ENCODE results near the gene KAZN. TPM values are rescaled to one million over a fixed set of nuclear protein-coding genes. Genes with fewer than 3 reads are reported as not detected.

KAZN gene
- total RNA-seq, 1 donor, result 3.9 TPM

DNA sequence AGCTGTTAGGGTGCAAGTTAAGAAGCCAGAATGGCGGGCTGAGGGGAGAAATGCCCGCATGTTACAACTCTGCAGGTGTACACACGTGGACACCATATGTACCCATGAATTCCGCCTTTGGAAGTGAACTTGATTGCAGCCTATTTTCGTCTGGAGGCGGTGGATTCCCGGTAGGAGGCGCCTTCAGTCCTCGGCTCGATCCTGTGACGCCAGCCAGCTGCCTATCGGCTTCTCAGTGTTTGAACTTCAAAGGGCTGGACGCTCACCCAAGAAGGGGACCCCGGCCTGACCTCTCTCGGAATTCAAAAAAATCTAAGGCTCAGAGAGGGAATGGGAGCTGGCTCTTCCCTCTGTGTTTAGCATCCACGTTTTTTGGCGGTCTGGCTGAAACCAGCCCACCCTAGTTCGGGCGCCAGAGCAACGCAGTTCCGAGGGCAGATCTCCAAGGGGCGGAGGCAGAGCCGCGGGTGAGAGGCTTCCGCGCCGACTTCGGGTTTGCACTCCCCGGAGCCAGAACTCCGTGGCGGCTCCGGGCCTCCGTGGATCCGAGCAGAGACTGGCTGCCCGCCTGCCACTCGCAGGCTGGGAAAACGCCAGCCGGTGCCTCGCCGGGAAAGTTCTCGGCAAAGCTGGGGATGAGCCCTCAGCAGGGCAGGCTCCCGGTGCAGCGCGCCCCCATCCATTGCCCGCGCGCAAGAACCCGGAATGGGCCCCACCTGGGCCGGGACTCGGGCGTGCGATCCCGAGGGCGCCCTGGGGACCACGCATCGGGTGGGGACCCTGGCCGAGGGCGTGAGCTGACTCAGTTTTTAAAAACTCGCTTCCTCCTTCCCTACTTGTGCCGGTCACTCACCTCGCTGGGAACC lies 554.1 kb downstream of the KAZN start:
- H3K4me3 ChIP-seq (ENCODE audit: low read depth, low read length), result peak overlapping the region; percentile 64
- TF ChIP-seq, protein P1, sequence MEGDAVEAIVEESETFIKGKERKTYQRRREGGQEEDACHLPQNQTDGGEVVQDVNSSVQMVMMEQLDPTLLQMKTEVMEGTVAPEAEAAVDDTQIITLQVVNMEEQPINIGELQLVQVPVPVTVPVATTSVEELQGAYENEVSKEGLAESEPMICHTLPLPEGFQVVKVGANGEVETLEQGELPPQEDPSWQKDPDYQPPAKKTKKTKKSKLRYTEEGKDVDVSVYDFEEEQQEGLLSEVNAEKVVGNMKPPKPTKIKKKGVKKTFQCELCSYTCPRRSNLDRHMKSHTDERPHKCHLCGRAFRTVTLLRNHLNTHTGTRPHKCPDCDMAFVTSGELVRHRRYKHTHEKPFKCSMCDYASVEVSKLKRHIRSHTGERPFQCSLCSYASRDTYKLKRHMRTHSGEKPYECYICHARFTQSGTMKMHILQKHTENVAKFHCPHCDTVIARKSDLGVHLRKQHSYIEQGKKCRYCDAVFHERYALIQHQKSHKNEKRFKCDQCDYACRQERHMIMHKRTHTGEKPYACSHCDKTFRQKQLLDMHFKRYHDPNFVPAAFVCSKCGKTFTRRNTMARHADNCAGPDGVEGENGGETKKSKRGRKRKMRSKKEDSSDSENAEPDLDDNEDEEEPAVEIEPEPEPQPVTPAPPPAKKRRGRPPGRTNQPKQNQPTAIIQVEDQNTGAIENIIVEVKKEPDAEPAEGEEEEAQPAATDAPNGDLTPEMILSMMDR (IDR thresholded peaks at IDR 0.05; ENCODE audit: insufficient read depth, low read length), result peak; percentile 65

DNA sequence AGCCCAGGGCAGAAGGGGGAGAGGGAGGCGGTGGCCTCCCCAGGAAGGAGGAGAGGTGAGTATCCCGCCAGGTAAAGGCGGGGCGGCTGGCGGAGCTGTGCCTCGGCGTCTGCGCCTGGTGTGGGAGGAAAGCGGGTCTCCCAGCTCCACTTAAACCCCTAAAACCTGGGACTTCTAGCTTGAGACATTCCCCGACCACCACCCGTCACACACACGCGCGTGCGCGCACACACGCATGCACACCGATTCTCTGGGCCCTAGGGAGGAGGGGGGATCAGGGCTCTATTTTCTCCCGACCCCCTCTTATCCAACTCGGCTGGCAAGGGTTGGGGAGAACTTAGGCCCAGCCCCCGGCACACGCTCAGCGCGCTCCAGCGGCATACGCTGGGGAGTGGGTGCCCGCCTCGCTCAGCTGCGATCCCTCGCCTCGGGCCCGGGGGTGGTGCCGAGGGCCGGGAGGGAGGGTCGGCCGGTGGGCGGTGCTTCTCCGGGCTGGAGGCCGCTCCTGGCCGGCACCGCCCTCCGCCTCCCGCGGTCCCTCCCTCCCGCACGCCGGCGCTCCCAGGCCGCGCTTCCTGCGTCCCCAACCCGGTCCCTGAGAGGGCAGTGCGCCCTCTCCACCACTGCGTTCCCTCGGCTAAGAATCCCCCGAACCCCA lies 554.8 kb downstream of the KAZN start, which contains the start of gene TMEM51:
Gene TMEM51, plus strand, starts transcription at position 564 of the 658 bp plus-strand sequence. CDS start 61,341 bp downstream, outside the sequence.
- TF ChIP-seq, protein P1 (IDR thresholded peaks at IDR 0.05; ENCODE audit: insufficient read depth, low read length), result no peak
- peak within 1 kb of the TSS; percentile 64 for H3K4me3 ChIP-seq (ENCODE audit: low read depth, low read length)
- DNase-seq (ENCODE audit: low read depth), result no peak

More for the DNA sequence above, 554.1 kb downstream of the KAZN start:
- DNase-seq (ENCODE audit: low read depth), result peak; percentile 88

DNA sequence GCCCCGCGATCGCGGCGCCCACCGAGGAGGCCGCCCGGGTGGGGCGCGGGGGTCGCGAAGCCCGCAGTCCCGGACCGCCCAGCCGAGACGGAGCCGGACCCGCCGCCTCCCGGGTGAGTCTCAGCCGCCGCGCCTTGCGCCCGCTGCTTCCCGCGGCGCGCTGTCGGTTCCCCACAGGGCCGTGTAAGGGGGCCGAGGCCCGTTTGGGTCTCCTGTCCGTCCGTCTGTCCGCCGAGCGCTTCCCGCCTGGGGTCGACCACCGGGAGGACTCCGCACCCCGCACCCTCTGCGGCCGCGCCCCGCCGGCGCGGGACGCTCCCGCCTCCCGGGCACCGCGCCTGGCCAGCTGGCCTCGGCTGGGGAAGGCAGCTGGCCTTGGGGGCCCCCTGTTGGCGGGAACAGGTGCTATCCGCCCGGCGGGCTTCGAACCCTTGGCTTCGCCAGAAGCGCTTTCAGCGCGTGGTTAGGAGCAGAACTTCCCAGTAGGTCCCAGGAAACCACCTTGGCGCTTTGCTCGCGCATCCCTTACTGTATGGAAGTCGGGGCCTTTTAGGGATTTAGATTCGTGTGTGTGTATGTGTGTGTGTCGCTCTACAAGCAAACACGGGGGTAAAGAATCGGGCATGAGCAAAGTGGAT lies 555.5 kb downstream of the KAZN start:
- H3K4me3 ChIP-seq (ENCODE audit: low read depth, low read length), result peak overlapping the region; percentile 64
- TF ChIP-seq, protein P1 (IDR thresholded peaks at IDR 0.05; ENCODE audit: insufficient read depth, low read length), result peak; percentile 65
- peak; percentile 43 for DNase-seq (ENCODE audit: low read depth)

DNA sequence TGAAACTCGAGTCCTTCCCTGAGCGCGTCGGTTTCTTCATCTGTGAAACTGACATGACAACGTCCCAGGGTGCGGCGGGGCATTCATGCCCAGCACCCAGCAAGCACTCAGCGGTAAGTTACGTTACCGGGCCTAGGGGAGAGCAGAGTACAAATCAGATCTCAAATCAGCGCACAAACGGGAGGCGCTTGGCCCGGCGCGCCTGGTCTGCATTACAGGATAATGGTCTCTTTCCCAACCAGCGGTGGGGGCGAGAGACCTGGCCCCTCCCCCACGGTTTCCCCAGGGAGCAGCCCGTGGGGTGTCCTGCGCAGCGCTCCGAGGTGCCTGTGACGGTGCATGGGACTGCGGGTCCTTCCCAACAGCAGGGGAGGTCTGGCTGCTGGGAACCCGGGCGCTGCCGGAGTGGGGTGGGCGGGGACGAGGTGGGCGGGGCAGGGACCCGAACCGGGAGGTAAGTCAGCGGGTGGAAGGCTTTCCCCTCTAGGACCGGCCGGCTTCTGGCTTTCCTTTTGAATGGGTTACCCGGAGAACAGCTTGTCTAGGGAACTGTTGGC lies 556.1 kb downstream of the KAZN start:
- H3K4me3 ChIP-seq (ENCODE audit: low read depth, low read length), result peak overlapping the region; percentile 64
- TF ChIP-seq, protein P1 (IDR thresholded peaks at IDR 0.05; ENCODE audit: insufficient read depth, low read length), result no peak
- no peak for DNase-seq (ENCODE audit: low read depth)

DNA sequence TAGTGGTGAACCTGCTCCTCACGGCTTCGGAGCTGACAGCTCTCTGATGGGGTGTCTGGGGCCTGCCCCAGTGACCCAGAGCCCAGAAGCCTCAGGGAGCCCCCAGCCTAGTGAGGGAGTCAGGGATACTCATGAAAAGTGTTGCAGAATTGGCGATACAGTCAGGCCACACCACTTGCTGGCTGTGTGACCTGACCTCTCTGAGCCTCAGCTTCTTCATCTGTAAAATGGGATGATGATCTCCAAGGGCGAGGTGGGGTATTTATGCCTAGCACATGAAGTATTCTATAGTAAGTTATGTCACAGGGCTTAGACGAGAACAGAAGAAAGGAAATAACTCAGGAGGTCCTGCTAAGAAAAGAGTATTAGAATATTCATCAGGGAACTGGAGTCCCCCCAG lies 556.7 kb downstream of the KAZN start:
- TF ChIP-seq, protein P1 (IDR thresholded peaks at IDR 0.05; ENCODE audit: insufficient read depth, low read length), result no peak
- no peak overlapping the region for H3K4me3 ChIP-seq (ENCODE audit: low read depth, low read length)
- DNase-seq (ENCODE audit: low read depth), result no peak

All from fibroblast of the aortic adventitia (primary cell).